K562 (cell line): ENCODE results near the gene SS18. TPM values are rescaled to one million over a fixed set of nuclear protein-coding genes. Genes with fewer than 3 reads are reported as not detected.
A peak's percentile ranks its signal among the peaks of the same experiment; 100 is the strongest.

Experiments
- GABPA ChIP-seq: fragments of 200-800 bp; sonication (Bioruptor generic); conservative IDR thresholded peaks from 2 replicates; pipeline ENCODE4 v1.6.1; 2016; ENCODE audit warnings: low read depth, missing genetic modification characterization, missing compliant biosample characterization
- GTF2A2 ChIP-seq: IDR thresholded peaks from 2 replicates; pipeline ENCODE4 v1.6.1; 2016; ENCODE audit warnings: mild to moderate bottlenecking, missing genetic modification characterization, missing compliant biosample characterization
- MTA3 ChIP-seq: fragments of 450-650 bp; formaldehyde crosslinking; IDR thresholded peaks from 2 replicates; pipeline ENCODE4 v1.6.1; 2017; ENCODE audit warnings: mild to moderate bottlenecking, borderline replicate concordance
- NCOA4 ChIP-seq: fragments of 450-650 bp; IDR thresholded peaks from 2 replicates; pipeline ENCODE4 v1.6.1; 2018; ENCODE audit warnings: mild to moderate bottlenecking; ENCODE audit not compliant: partially characterized antibody
- POLR2A ChIP-seq: fragments of 450-650 bp; conservative IDR thresholded peaks from 2 replicates; pipeline ENCODE4 v1.6.1; 2016
- PRMT5 ChIP-seq: sonication (generic); formaldehyde crosslinking; IDR thresholded peaks from 2 replicates; pipeline ENCODE4 v1.5.0; 2020; ENCODE audit warnings: missing genetic modification reagents
- PURB ChIP-seq: sonication (generic); formaldehyde crosslinking; IDR thresholded peaks from 2 replicates; pipeline ENCODE4 v1.9.0; 2021; ENCODE audit warnings: low read depth, mild to moderate bottlenecking, missing genetic modification reagents
- RBM17 ChIP-seq: fragments of 200-400 bp; formaldehyde crosslinking; IDR thresholded peaks from 2 replicates; pipeline ENCODE4 v1.6.1; 2017; ENCODE audit warnings: low read depth, mild to moderate bottlenecking, low read length, borderline replicate concordance
- SIX5 ChIP-seq, 2 experiments: IDR thresholded peaks; 2 replicates each; pipeline ENCODE4 v1.6.1; 2011; ENCODE audit warnings: low read length in 2 of 2, borderline replicate concordance in 1 of 2, low read depth in 1 of 2, mild to moderate bottlenecking in 1 of 2, moderate library complexity in 1 of 2; ENCODE audit not compliant: insufficient read depth in 1 of 2
- TAF1 ChIP-seq: IDR thresholded peaks from 2 replicates; pipeline ENCODE4 v1.6.1; 2011; ENCODE audit warnings: mild to moderate bottlenecking, low read length, moderate library complexity; ENCODE audit not compliant: insufficient read depth, control insufficient read depth, severe bottlenecking; ENCODE audit errors: extremely low read depth
- TAL1 ChIP-seq: fragments of 450-650 bp; IDR thresholded peaks from 2 replicates; pipeline ENCODE4 v1.6.1; 2016; ENCODE audit warnings: mild to moderate bottlenecking
- TEAD4 ChIP-seq, 2 experiments: sonication (generic) in 1 of 2; formaldehyde crosslinking in 1 of 2; IDR thresholded peaks; 2 replicates each; pipeline versions ENCODE4 v1.6.1 to v1.8.0; 2012 to 2022; ENCODE audit warnings: borderline replicate concordance in 1 of 2, inconsistent platforms in 1 of 2, low read length in 1 of 2, mild to moderate bottlenecking in 1 of 2, missing genetic modification reagents in 1 of 2
- polyA plus RNA-seq, 8 experiments: library from polyadenylated mRNA; depleted of rRNA in 4 of 8; stranded (reverse) in 5 of 8; unstranded in 3 of 8; fragments of >200 nt; fragmentation: Nextera tagmentation in 2 of 8; fragmentation: Illumina TruSeq in 1 of 8; extraction: Ambion mirVana in 2 of 8; extraction: Trizol in 1 of 8; gene quantifications; 2 replicates each; pipeline versions ENCODE4 v1.2.1 to v1.2.3, GENCODE V29; 2011 to 2014; ENCODE audit warnings: inconsistent platforms in 1 of 8, missing spikeins in 1 of 8
- total RNA-seq, 7 experiments: library from RNA; depleted of rRNA in 6 of 7; stranded (reverse); fragments of >200 nt in 6 of 7; fragmentation: Illumina TruSeq in 2 of 7; extraction: Trizol in 2 of 7; gene quantifications; 2 replicates each; pipeline versions ENCODE4 v1.2.1 to v1.2.3, GENCODE V29; 2011 to 2021; ENCODE audit warnings: low replicate concordance in 1 of 7
- TF ChIP-seq, protein P1 (sequence below), 3 experiments: fragments of 200-800 bp in 1 of 3; fragments of 250-450 bp in 1 of 3; fragments of 450-650 bp in 1 of 3; sonication (Bioruptor Pico) in 1 of 3; sonication (Bioruptor generic) in 1 of 3; formaldehyde crosslinking in 1 of 3; IDR thresholded peaks; 2 replicates each; pipeline versions ENCODE4 v1.6.1 to v1.8.0; 2016 to 2022; ENCODE audit warnings: mild to moderate bottlenecking in 2 of 3, missing genetic modification characterization in 2 of 3, missing compliant biosample characterization in 1 of 3, moderate library complexity in 1 of 3
- TF ChIP-seq, protein P2 (sequence below): fragments of 250-450 bp; sonication (Bioruptor Pico); IDR thresholded peaks from 2 replicates; pipeline ENCODE4 v1.4.0; 2020
- TF ChIP-seq, protein P3 (sequence below): fragments of 450-650 bp; IDR thresholded peaks from 2 replicates; pipeline ENCODE4 v1.6.1; 2016

The SS18 gene
- total and polyA plus RNA-seq, 9 of the 15 experiments (the other 6 are each of a cell fraction or from before 2014, with no cell fraction given), result 30.9 to 190 (median 102) TPM

DNA sequence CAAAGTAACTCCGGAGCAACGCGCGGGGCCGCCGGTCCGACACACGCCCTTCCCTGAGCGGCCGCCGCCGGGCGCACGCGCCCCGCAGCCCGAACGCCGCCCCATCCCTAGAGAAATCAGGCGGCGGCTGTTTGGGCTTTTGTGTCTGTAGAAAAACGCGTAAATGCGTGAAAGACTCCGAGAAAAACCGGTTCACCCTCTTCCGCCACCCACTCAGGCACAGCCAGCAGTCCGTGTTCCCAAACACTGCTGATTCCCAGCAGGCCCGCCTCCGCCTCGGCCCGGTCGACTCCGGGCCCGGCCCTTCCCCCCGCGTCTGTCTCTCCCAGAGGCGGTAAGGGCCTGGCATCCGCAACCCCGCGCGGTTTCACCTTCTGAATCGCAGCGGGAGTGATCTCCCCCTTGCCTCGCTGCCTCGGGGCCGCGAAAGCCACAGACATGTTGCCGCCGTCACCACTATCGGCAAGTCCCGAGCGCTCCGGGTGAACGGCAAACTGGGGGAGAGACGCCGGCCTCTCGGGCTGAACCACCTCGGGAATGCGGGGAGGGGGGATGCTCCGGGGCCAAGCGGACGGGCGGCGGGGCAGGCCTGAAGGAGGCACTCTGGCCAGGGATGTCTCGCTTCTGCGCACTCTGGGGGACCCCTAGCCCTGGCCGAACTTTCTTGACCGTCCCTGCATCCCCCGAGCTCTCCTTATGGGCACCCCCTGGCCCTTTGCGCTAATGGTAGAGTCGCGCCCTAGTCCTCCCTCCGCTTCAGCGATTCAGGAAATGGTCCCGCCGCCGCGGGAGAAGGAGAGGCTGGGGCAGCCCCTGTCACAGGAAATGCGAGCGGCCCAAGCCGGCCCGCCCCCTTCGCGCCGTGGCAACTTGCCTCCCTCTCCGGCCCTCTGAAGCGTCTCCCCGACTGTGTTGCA lies at the start of gene SS18 (continued):
- TF ChIP-seq, protein P1, sequence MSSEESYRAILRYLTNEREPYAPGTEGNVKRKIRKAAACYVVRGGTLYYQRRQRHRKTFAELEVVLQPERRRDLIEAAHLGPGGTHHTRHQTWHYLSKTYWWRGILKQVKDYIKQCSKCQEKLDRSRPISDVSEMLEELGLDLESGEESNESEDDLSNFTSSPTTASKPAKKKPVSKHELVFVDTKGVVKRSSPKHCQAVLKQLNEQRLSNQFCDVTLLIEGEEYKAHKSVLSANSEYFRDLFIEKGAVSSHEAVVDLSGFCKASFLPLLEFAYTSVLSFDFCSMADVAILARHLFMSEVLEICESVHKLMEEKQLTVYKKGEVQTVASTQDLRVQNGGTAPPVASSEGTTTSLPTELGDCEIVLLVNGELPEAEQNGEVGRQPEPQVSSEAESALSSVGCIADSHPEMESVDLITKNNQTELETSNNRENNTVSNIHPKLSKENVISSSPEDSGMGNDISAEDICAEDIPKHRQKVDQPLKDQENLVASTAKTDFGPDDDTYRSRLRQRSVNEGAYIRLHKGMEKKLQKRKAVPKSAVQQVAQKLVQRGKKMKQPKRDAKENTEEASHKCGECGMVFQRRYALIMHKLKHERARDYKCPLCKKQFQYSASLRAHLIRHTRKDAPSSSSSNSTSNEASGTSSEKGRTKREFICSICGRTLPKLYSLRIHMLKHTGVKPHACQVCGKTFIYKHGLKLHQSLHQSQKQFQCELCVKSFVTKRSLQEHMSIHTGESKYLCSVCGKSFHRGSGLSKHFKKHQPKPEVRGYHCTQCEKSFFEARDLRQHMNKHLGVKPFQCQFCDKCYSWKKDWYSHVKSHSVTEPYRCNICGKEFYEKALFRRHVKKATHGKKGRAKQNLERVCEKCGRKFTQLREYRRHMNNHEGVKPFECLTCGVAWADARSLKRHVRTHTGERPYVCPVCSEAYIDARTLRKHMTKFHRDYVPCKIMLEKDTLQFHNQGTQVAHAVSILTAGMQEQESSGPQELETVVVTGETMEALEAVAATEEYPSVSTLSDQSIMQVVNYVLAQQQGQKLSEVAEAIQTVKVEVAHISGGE (CRISPR knock-in tag; IDR thresholded peaks at IDR 0.05), result peak in 1 of 3 experiments; percentile 63; a peak in 2 of 6 replicates
- peak; percentile 98 for TF ChIP-seq POLR2A
- peak; percentile 39 to 41; a peak in 2 of 4 replicates for TF ChIP-seq SIX5 (IDR thresholded peaks at IDR 0.05; ENCODE audit: borderline replicate concordance in 1 of 2, insufficient read depth in 1 of 2, low read depth in 1 of 2, low read length in 2 of 2)
- no peak for TF ChIP-seq TAL1
- TF ChIP-seq TEAD4 (IDR thresholded peaks at IDR 0.05; ENCODE audit: low read length), result peak; percentile 7; the same call in 1 of the 2 replicates
- TF ChIP-seq TEAD4 (CRISPR knock-in tag; IDR thresholded peaks at IDR 0.05; ENCODE audit: borderline replicate concordance), result no peak
- TF ChIP-seq PRMT5, result no peak
- peak; percentile 87 for TF ChIP-seq GABPA (tag)
- TF ChIP-seq TAF1, result peak; percentile 89
- no peak for TF ChIP-seq PURB (CRISPR knock-in tag)
- TF ChIP-seq, protein P2, sequence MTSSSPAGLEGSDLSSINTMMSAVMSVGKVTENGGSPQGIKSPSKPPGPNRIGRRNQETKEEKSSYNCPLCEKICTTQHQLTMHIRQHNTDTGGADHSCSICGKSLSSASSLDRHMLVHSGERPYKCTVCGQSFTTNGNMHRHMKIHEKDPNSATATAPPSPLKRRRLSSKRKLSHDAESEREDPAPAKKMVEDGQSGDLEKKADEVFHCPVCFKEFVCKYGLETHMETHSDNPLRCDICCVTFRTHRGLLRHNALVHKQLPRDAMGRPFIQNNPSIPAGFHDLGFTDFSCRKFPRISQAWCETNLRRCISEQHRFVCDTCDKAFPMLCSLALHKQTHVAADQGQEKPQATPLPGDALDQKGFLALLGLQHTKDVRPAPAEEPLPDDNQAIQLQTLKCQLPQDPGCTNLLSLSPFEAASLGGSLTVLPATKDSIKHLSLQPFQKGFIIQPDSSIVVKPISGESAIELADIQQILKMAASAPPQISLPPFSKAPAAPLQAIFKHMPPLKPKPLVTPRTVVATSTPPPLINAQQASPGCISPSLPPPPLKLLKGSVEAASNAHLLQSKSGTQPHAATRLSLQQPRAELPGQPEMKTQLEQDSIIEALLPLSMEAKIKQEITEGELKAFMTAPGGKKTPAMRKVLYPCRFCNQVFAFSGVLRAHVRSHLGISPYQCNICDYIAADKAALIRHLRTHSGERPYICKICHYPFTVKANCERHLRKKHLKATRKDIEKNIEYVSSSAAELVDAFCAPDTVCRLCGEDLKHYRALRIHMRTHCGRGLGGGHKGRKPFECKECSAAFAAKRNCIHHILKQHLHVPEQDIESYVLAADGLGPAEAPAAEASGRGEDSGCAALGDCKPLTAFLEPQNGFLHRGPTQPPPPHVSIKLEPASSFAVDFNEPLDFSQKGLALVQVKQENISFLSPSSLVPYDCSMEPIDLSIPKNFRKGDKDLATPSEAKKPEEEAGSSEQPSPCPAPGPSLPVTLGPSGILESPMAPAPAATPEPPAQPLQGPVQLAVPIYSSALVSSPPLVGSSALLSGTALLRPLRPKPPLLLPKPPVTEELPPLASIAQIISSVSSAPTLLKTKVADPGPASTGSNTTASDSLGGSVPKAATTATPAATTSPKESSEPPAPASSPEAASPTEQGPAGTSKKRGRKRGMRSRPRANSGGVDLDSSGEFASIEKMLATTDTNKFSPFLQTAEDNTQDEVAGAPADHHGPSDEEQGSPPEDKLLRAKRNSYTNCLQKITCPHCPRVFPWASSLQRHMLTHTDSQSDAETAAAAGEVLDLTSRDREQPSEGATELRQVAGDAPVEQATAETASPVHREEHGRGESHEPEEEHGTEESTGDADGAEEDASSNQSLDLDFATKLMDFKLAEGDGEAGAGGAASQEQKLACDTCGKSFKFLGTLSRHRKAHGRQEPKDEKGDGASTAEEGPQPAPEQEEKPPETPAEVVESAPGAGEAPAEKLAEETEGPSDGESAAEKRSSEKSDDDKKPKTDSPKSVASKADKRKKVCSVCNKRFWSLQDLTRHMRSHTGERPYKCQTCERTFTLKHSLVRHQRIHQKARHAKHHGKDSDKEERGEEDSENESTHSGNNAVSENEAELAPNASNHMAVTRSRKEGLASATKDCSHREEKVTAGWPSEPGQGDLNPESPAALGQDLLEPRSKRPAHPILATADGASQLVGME (CRISPR knock-in tag), result peak; percentile 97
- peak; percentile 71; the same call in 1 of the 2 replicates for TF ChIP-seq MTA3
- TF ChIP-seq, protein P3, sequence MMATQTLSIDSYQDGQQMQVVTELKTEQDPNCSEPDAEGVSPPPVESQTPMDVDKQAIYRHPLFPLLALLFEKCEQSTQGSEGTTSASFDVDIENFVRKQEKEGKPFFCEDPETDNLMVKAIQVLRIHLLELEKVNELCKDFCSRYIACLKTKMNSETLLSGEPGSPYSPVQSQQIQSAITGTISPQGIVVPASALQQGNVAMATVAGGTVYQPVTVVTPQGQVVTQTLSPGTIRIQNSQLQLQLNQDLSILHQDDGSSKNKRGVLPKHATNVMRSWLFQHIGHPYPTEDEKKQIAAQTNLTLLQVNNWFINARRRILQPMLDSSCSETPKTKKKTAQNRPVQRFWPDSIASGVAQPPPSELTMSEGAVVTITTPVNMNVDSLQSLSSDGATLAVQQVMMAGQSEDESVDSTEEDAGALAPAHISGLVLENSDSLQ, result peak; percentile 76
- TF ChIP-seq GTF2A2 (tag), result peak; percentile 81
- TF ChIP-seq RBM17, result no peak
- no peak for TF ChIP-seq NCOA4
